HL-60/S4 treated with retinoic acid at 250 ng/mL for 4 days and 3 days (cell line): ENCODE measurements around the gene PRKCA.

Experiments used
- in situ Hi-C: fragments of 300-500 bp; cut with MboI; formaldehyde crosslinking; loops from 2 replicates; pipeline ENCODE4 v1.7.0; 2022; ENCODE audit warnings: low sequenced_read_pairs

Gene PRKCA

GRCh38 chr17:66781135-66781534 is 478.7 kb downstream of the PRKCA start:
- in situ Hi-C loops: no loop called here

GRCh38 chr17:66782851-66783250 is 480.4 kb downstream of the PRKCA start:
- in situ Hi-C loops: no loop called here

GRCh38 chr17:66783656-66784381 is 481.4 kb downstream of the PRKCA start:
- in situ Hi-C loops: no loop called here

- in situ Hi-C loops: no loop called here
Observed at GRCh38 chr17:66784621-66785364, 482.4 kb downstream of the PRKCA start.

GRCh38 chr17:66786107-66786506 is 483.7 kb downstream of the PRKCA start:
- in situ Hi-C loops: no loop called here

GRCh38 chr17:66787914-66788313 is 485.5 kb downstream of the PRKCA start:
- in situ Hi-C loops: no loop called here

- in situ Hi-C loops: no loop called here
Observed at GRCh38 chr17:66789093-66789492, 486.7 kb downstream of the PRKCA start.

GRCh38 chr17:66789961-66790437 is 487.6 kb downstream of the PRKCA start:
- in situ Hi-C loops: no loop called here

- in situ Hi-C loops: no loop called here
Observed at GRCh38 chr17:66790501-66791061, 488.2 kb downstream of the PRKCA start.

GRCh38 chr17:66791347-66791746 is 488.9 kb downstream of the PRKCA start:
- in situ Hi-C loops: no loop called here

- in situ Hi-C loops: no loop called here
Observed at GRCh38 chr17:66793814-66794213, 491.4 kb downstream of the PRKCA start.

GRCh38 chr17:66795486-66795885 is 493.1 kb downstream of the PRKCA start:
- in situ Hi-C loops: no loop called here

- in situ Hi-C loops: no loop called here
Observed at GRCh38 chr17:66799849-66800537, 497.6 kb downstream of the PRKCA start.

- in situ Hi-C loops: no loop called here
Observed at GRCh38 chr17:66803474-66803951, 501.1 kb downstream of the PRKCA start.

GRCh38 chr17:66805567-66805966 is 503.2 kb downstream of the PRKCA start:
- in situ Hi-C loops: no loop called here

- in situ Hi-C loops: no loop called here
Observed at GRCh38 chr17:66807182-66807581, 504.8 kb downstream of the PRKCA start.

GRCh38 chr17:66809408-66809807 is 507.0 kb downstream of the PRKCA start:
- in situ Hi-C loops: no loop called here

GRCh38 chr17:66810951-66811682 is 508.7 kb downstream of the PRKCA start:
- in situ Hi-C loops: no loop called here

- in situ Hi-C loops: no loop called here
Observed at GRCh38 chr17:66811683-66812054, 509.3 kb downstream of the PRKCA start.

- in situ Hi-C loops: no loop called here
Observed at GRCh38 chr17:66812571-66812970, 510.2 kb downstream of the PRKCA start.

- in situ Hi-C loops: no loop called here
Observed at GRCh38 chr17:66813296-66813695, 510.9 kb downstream of the PRKCA start.
